PC-3 (cell line): ENCODE data around the gene MED7. TPM values are rescaled to one million over a fixed set of nuclear protein-coding genes. Genes with fewer than 3 reads are reported as not detected.

Source experiments
- ATAC-seq: fragments of 200-7000 bp; cut with Tn5 transposase; 2 replicates; pipeline ENCODE4 v1.9.1; 2020; ENCODE audit warnings: mild to moderate bottlenecking, moderate library complexity
- BruUV-seq: library from RNA; stranded (reverse); fragments of 400-500 nt; replicated peaks from 2 replicates; lab custom pipeline; 2021; lab: Mats Ljungman, UMichigan
- CTCF ChIA-PET: fragments of 300-600 bp; sonication (Branson Sonifier 250); formaldehyde crosslinking; loops from one replicate; lab custom pipeline; 2022; ENCODE audit warnings: antibody characterized with exemption; lab: Charles Lee
- POLR2A ChIA-PET: fragments of 300-600 bp; sonication (Branson Sonifier 250); formaldehyde crosslinking; loops from one replicate; lab custom pipeline; 2022; ENCODE audit warnings: antibody characterized with exemption; ENCODE audit not compliant: unreplicated experiment; lab: Charles Lee
- DNase-seq: peaks from one replicate; pipeline ENCODE4 v3.0.0-alpha.2; 2015
- H2AFZ ChIP-seq: fragments of 300-600 bp; sonication (generic); 2 replicates; pipeline ENCODE4 v1.6.0; 2016; ENCODE audit warnings: antibody characterized with exemption, low read length
- H3F3A ChIP-seq: fragments of 300-600 bp; sonication (generic); one replicate; pipeline ENCODE4 v1.6.0; 2017; ENCODE audit warnings: antibody characterized with exemption, low read length, control low read depth, mild to moderate bottlenecking; ENCODE audit not compliant: unreplicated experiment
- H3K27ac ChIP-seq: fragments of 300-600 bp; sonication (generic); 2 replicates; pipeline ENCODE4 v1.5.1; 2016; ENCODE audit warnings: mild to moderate bottlenecking, low read length
- H3K27me3 ChIP-seq: fragments of 300-600 bp; sonication (generic); 2 replicates; pipeline ENCODE4 v1.6.1; 2016; ENCODE audit warnings: low read length, mixed read lengths
- H3K36me3 ChIP-seq: fragments of 300-600 bp; sonication (generic); 2 replicates; pipeline ENCODE4 v1.6.1; 2016; ENCODE audit warnings: low read depth, mixed run types, low read length, mixed read lengths
- H3K4me1 ChIP-seq: fragments of 300-600 bp; sonication (generic); 2 replicates; pipeline ENCODE4 v1.5.1; 2016; ENCODE audit warnings: low read length; ENCODE audit not compliant: insufficient read depth
- H3K4me2 ChIP-seq: fragments of 300-600 bp; sonication (generic); 2 replicates; pipeline ENCODE4 v1.6.0; 2016; ENCODE audit warnings: low read length
- H3K4me3 ChIP-seq: fragments of 300-600 bp; sonication (generic); 2 replicates; pipeline ENCODE4 v1.5.1; 2016; ENCODE audit warnings: mild to moderate bottlenecking, low read length, mixed read lengths
- H3K79me2 ChIP-seq: fragments of 300-600 bp; sonication (generic); 2 replicates; pipeline ENCODE4 v1.6.1; 2017; ENCODE audit warnings: low read length, mixed read lengths
- H3K9ac ChIP-seq: fragments of 300-600 bp; sonication (generic); 2 replicates; pipeline ENCODE4 v1.6.0; 2016; ENCODE audit warnings: mild to moderate bottlenecking, low read length
- H3K9me2 ChIP-seq: fragments of 300-600 bp; sonication (generic); replicated peaks from 2 replicates; pipeline ENCODE4 v1.6.1; 2016; ENCODE audit warnings: mixed run types, low read length, mixed read lengths
- H3K9me3 ChIP-seq: fragments of 300-600 bp; sonication (generic); 2 replicates; pipeline ENCODE4 v1.6.1; 2016; ENCODE audit warnings: low read length, mixed read lengths
- H4K20me1 ChIP-seq: fragments of 300-600 bp; sonication (generic); 2 replicates; pipeline ENCODE4 v1.6.1; 2016; ENCODE audit warnings: low read length, mixed read lengths
- CTCF ChIP-seq: fragments of 300-600 bp; sonication (generic); conservative IDR thresholded peaks from 2 replicates; pipeline ENCODE4 v1.5.1; 2017; ENCODE audit warnings: antibody characterized with exemption, low read depth, mild to moderate bottlenecking, low read length
- EZH2 ChIP-seq: fragments of 300-600 bp; sonication (generic); IDR thresholded peaks from one replicate; pipeline ENCODE4 v1.6.1; 2017; ENCODE audit warnings: antibody characterized with exemption, mild to moderate bottlenecking, low read length; ENCODE audit not compliant: unreplicated experiment
- EZH2phosphoT487 ChIP-seq: fragments of 300-600 bp; sonication (generic); IDR thresholded peaks from 2 replicates; pipeline ENCODE4 v1.6.1; 2018; ENCODE audit warnings: mild to moderate bottlenecking, antibody characterized with exemption, low read length, borderline replicate concordance
- intact Hi-C: fragments of 100-400 bp; cut with micrococcal nuclease; formaldehyde crosslinking; loops from 2 replicates; pipeline ENCODE4 v1.9.0; 2023
- total RNA-seq: library from RNA; depleted of rRNA; stranded (reverse); fragments of >200 nt; gene quantifications from 2 replicates; pipeline ENCODE4 v1.2.3, GENCODE V29; 2014

The MED7 gene
- total RNA-seq, 1 experiment from 2014 or later: 14.8 TPM

GRCh38 chr5:157107508-157107907 is 35.2 kb downstream of the MED7 start:
- Histone ChIP-seq H3K9me3 (no peaks in the 10 kb centered on the region), H3K36me3 (no peaks in the 10 kb centered on the region), H3K27ac (no peak overlapping the region), H4K20me1 (no peaks in the 10 kb centered on the region), H3K9me2 (no peaks in the 10 kb centered on the region), H3K4me2 (no peak overlapping the region), H3F3A (no peaks in the 10 kb centered on the region), H3K4me3 (no peak overlapping the region), H2AFZ (no peak overlapping the region), H3K27me3 (peaks cover 31% of the 10 kb centered on the region), H3K4me1 (no peaks in the 10 kb centered on the region), H3K9ac (no peak overlapping the region), H3K79me2 (no peaks in the 10 kb centered on the region)
- ATAC-seq: no peak
- no peak for TF ChIP-seq EZH2
- no peak for TF ChIP-seq EZH2phosphoT487
- TF ChIP-seq CTCF: no peak
- ChIA-PET POLR2A (no interaction called here), CTCF (no interaction called here)
- intact Hi-C loops: no loop called here
- BruUV-seq: no TSS peak
- DNase-seq: no peak

- H3K36me3 ChIP-seq: no peaks in the 10 kb centered on the region
- POLR2A ChIA-PET: no interaction called here
- no peak overlapping the region for H3K4me3 ChIP-seq
- no peak overlapping the region for H2AFZ ChIP-seq
- H3K27me3 ChIP-seq: peaks cover 31% of the 10 kb centered on the region
- no peak overlapping the region for H3K4me2 ChIP-seq
- no peaks in the 10 kb centered on the region for H3K4me1 ChIP-seq
- ATAC-seq: 0 out of 2 replicates have a peak, but pooled peaks have one; percentile 46
- CTCF ChIA-PET: no interaction called here
- no peak overlapping the region for H3K27ac ChIP-seq
- no peaks in the 10 kb centered on the region for H3F3A ChIP-seq
- H4K20me1 ChIP-seq: no peaks in the 10 kb centered on the region
- intact Hi-C loops: no loop called here
- no TSS peak for BruUV-seq
- H3K79me2 ChIP-seq: no peaks in the 10 kb centered on the region
- no peak overlapping the region for H3K9ac ChIP-seq
- H3K9me2 ChIP-seq: no peaks in the 10 kb centered on the region
- TF ChIP-seq CTCF (no peak), EZH2phosphoT487 (no peak), EZH2 (no peak)
- no peaks in the 10 kb centered on the region for H3K9me3 ChIP-seq
- DNase-seq: no peak
These were observed 35.8 kb downstream of the MED7 start for GRCh38 chr5:157106630-157107461.

DNA sequence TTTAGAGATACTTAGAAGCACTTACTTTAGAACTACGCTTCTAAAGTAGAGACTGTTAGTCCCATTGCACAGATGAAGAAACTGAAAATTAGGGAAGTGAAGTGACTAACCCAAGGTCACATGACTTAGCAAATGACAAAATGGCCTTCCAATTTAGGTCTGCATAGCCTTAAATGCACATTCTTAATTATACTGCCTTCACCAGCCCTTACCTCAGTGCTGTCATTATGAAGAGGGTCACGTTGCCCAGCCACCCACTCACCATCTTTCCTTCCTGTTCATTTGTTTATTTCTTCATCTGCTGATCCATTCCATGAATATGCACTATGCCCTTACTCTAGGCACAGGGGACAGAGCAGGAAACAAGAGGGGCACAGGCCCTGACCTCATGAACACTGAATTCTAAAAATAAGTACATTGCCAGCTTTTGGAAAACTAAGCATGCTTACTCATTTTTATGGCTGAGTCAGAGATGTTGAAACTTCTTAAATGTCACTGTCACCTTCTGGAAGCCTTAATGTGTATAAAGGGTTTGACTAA is 42.5 kb downstream of the MED7 start:
- H3K9ac ChIP-seq: no peak overlapping the region
- H3F3A ChIP-seq: no peaks in the 10 kb centered on the region
- no peak overlapping the region for H2AFZ ChIP-seq
- peaks cover 5% of the 10 kb centered on the region; the same call in 1 of the 2 replicates for H3K4me1 ChIP-seq
- H3K4me3 ChIP-seq: no peak overlapping the region
- CTCF ChIA-PET: no interaction called here
- H3K9me3 ChIP-seq: no peaks in the 10 kb centered on the region
- no peaks in the 10 kb centered on the region for H3K79me2 ChIP-seq
- ATAC-seq: peak; percentile 70
- no peaks in the 10 kb centered on the region for H3K36me3 ChIP-seq
- H3K4me2 ChIP-seq: 0 out of 2 replicates have a peak overlapping the region, but pooled peaks have one; percentile 0
- DNase-seq: peak; percentile 80
- no TSS peak for BruUV-seq
- intact Hi-C loops: no loop called here
- H3K27me3 ChIP-seq: peaks cover 4% of the 10 kb centered on the region
- no peaks in the 10 kb centered on the region for H3K9me2 ChIP-seq
- POLR2A ChIA-PET: no interaction called here
- no peak overlapping the region for H3K27ac ChIP-seq
- TF ChIP-seq CTCF (no peak), EZH2phosphoT487 (no peak), EZH2 (no peak)
- no peaks in the 10 kb centered on the region for H4K20me1 ChIP-seq
